ENCODE measurements around the gene GSTT4.

The GSTT4 gene

GRCh38 chr22:24033731-24034130, 28.5 kb upstream of the GSTT4 start:
- in situ Hi-C loops (cut with MboI; ENCODE audit: low sequenced_read_pairs), result no loop called here

GRCh38 chr22:24030186-24030702, 25.0 kb upstream of the GSTT4 start:
- in situ Hi-C loops (cut with MboI; ENCODE audit: low sequenced_read_pairs), result no loop called here
- no peaks in the 10 kb centered on the region for H3K36me3 ChIP-seq (replicated peaks)
- DNase-seq (ENCODE audit: low spot score in 2 of 2), result no peak
- H3K9me3 ChIP-seq, result peaks cover under 1% of the 10 kb centered on the region; the same call in 1 of the 2 replicates
- H3K4me1 ChIP-seq, result peaks cover 4% of the 10 kb centered on the region; the same call in 1 of the 2 replicates
- no peak overlapping the region for H3K4me3 ChIP-seq
- no peaks in the 10 kb centered on the region for H3K27me3 ChIP-seq (ENCODE audit: low read depth)

More at GRCh38 chr22:24033731-24034130, 28.5 kb upstream of the GSTT4 start:
- H3K9me3 ChIP-seq, result no peaks in the 10 kb centered on the region
- no peak overlapping the region for H3K4me3 ChIP-seq
- no peak for DNase-seq (ENCODE audit: low spot score in 2 of 2)
- H3K27me3 ChIP-seq (ENCODE audit: low read depth), result no peaks in the 10 kb centered on the region
- no peaks in the 10 kb centered on the region for H3K4me1 ChIP-seq
- H3K36me3 ChIP-seq (replicated peaks), result peaks cover 7% of the 10 kb centered on the region

GRCh38 chr22:24029304-24029703, 24.1 kb upstream of the GSTT4 start:
- in situ Hi-C loops (cut with MboI; ENCODE audit: low sequenced_read_pairs), result no loop called here
- Histone ChIP-seq H3K4me1 (peaks cover 4% of the 10 kb centered on the region; the same call in 1 of the 2 replicates), H3K36me3 (replicated peaks) (no peaks in the 10 kb centered on the region), H3K4me3 (no peak overlapping the region), H3K27me3 (ENCODE audit: low read depth) (no peaks in the 10 kb centered on the region), H3K9me3 (peaks cover 5% of the 10 kb centered on the region)
- no peak for DNase-seq (ENCODE audit: low spot score in 2 of 2)

GRCh38 chr22:24028533-24028932, 23.3 kb upstream of the GSTT4 start:
- in situ Hi-C loops (cut with MboI; ENCODE audit: low sequenced_read_pairs), result no loop called here
- no peaks in the 10 kb centered on the region for H3K36me3 ChIP-seq (replicated peaks)
- H3K27me3 ChIP-seq (ENCODE audit: low read depth), result no peaks in the 10 kb centered on the region
- DNase-seq (ENCODE audit: low spot score in 2 of 2), result no peak
- H3K9me3 ChIP-seq, result peaks cover 8% of the 10 kb centered on the region
- H3K4me1 ChIP-seq, result peaks cover 4% of the 10 kb centered on the region; the same call in 1 of the 2 replicates
- no peak overlapping the region for H3K4me3 ChIP-seq

- Histone ChIP-seq H3K4me3 (no peak overlapping the region), H3K27me3 (ENCODE audit: low read depth) (no peaks in the 10 kb centered on the region)
- in situ Hi-C loops (cut with MboI; ENCODE audit: low sequenced_read_pairs), result no loop called here
Observed at GRCh38 chr22:24027991-24028390, 22.7 kb upstream of the GSTT4 start.

GRCh38 chr22:24027389-24027975, 22.2 kb upstream of the GSTT4 start:
- Histone ChIP-seq H3K4me1 (peaks cover 6% of the 10 kb centered on the region; the same call in 1 of the 2 replicates), H3K36me3 (replicated peaks) (no peaks in the 10 kb centered on the region; the same call in 1 of the 2 replicates), H3K27me3 (ENCODE audit: low read depth) (no peaks in the 10 kb centered on the region), H3K4me3 (no peak overlapping the region), H3K9me3 (peaks cover 8% of the 10 kb centered on the region)
- peak in 1 of 2 experiments; percentile 5 for DNase-seq (ENCODE audit: low spot score in 2 of 2)
- in situ Hi-C loops (cut with MboI; ENCODE audit: low sequenced_read_pairs), result no loop called here

More at GRCh38 chr22:24027991-24028390, 22.7 kb upstream of the GSTT4 start:
- H3K9me3 ChIP-seq, result peaks cover 8% of the 10 kb centered on the region
- DNase-seq (ENCODE audit: low spot score in 2 of 2), result no peak
- H3K36me3 ChIP-seq (replicated peaks), result no peaks in the 10 kb centered on the region
- H3K4me1 ChIP-seq, result peaks cover 4% of the 10 kb centered on the region; the same call in 1 of the 2 replicates

- no peak for DNase-seq (ENCODE audit: low spot score in 2 of 2)
- in situ Hi-C loops (cut with MboI; ENCODE audit: low sequenced_read_pairs), result no loop called here
- H3K36me3 ChIP-seq (replicated peaks), result no peaks in the 10 kb centered on the region; the same call in 1 of the 2 replicates
- H3K4me3 ChIP-seq, result no peak overlapping the region
- H3K27me3 ChIP-seq (ENCODE audit: low read depth), result no peaks in the 10 kb centered on the region
- peaks cover 8% of the 10 kb centered on the region for H3K9me3 ChIP-seq
- peaks cover 10% of the 10 kb centered on the region; the same call in 1 of the 2 replicates for H3K4me1 ChIP-seq
Observed at GRCh38 chr22:24026733-24027132, 21.5 kb upstream of the GSTT4 start.

GRCh38 chr22:24026056-24026455, 20.8 kb upstream of the GSTT4 start:
- in situ Hi-C loops (cut with MboI; ENCODE audit: low sequenced_read_pairs), result no loop called here
- Histone ChIP-seq H3K27me3 (ENCODE audit: low read depth) (no peaks in the 10 kb centered on the region), H3K36me3 (replicated peaks) (no peaks in the 10 kb centered on the region; the same call in 1 of the 2 replicates), H3K4me3 (no peak overlapping the region), H3K9me3 (peaks cover 8% of the 10 kb centered on the region), H3K4me1 (peaks cover 10% of the 10 kb centered on the region; the same call in 1 of the 2 replicates)
- DNase-seq (ENCODE audit: low spot score in 2 of 2), result no peak

GRCh38 chr22:24025475-24025874, 20.2 kb upstream of the GSTT4 start:
- H3K9me3 ChIP-seq, result peaks cover 8% of the 10 kb centered on the region
- H3K4me3 ChIP-seq, result no peak overlapping the region
- H3K4me1 ChIP-seq, result peaks cover 10% of the 10 kb centered on the region; the same call in 1 of the 2 replicates
- in situ Hi-C loops (cut with MboI; ENCODE audit: low sequenced_read_pairs), result no loop called here
- no peak for DNase-seq (ENCODE audit: low spot score in 2 of 2)
- H3K27me3 ChIP-seq (ENCODE audit: low read depth), result no peaks in the 10 kb centered on the region
- H3K36me3 ChIP-seq (replicated peaks), result no peaks in the 10 kb centered on the region; the same call in 1 of the 2 replicates

GRCh38 chr22:24024354-24024753, 19.1 kb upstream of the GSTT4 start:
- H3K27me3 ChIP-seq (ENCODE audit: low read depth), result no peaks in the 10 kb centered on the region
- no peaks in the 10 kb centered on the region; the same call in 1 of the 2 replicates for H3K36me3 ChIP-seq (replicated peaks)
- in situ Hi-C loops (cut with MboI; ENCODE audit: low sequenced_read_pairs), result no loop called here
- H3K4me1 ChIP-seq, result peaks cover 10% of the 10 kb centered on the region; the same call in 1 of the 2 replicates
- H3K9me3 ChIP-seq, result peaks cover 8% of the 10 kb centered on the region
- DNase-seq (ENCODE audit: low spot score in 2 of 2), result no peak
- H3K4me3 ChIP-seq, result no peak overlapping the region

GRCh38 chr22:24023204-24023789, 18.0 kb upstream of the GSTT4 start:
- in situ Hi-C loops (cut with MboI; ENCODE audit: low sequenced_read_pairs), result no loop called here
- DNase-seq (ENCODE audit: low spot score in 2 of 2), result no peak
- H3K36me3 ChIP-seq (replicated peaks), result no peaks in the 10 kb centered on the region; the same call in 1 of the 2 replicates
- no peaks in the 10 kb centered on the region for H3K27me3 ChIP-seq (ENCODE audit: low read depth)
- H3K9me3 ChIP-seq, result peaks cover 8% of the 10 kb centered on the region
- H3K4me1 ChIP-seq, result peaks cover 10% of the 10 kb centered on the region; the same call in 1 of the 2 replicates
- no peak overlapping the region for H3K4me3 ChIP-seq

GRCh38 chr22:24021304-24021703, 16.1 kb upstream of the GSTT4 start:
- H3K36me3 ChIP-seq (replicated peaks), result peaks cover 5% of the 10 kb centered on the region
- in situ Hi-C loops (cut with MboI; ENCODE audit: low sequenced_read_pairs), result no loop called here
- no peaks in the 10 kb centered on the region for H3K27me3 ChIP-seq (ENCODE audit: low read depth)
- 0 out of 2 replicates have a peak, but pooled peaks cover 5% of the 10 kb centered on the region for H3K4me1 ChIP-seq
- no peak for DNase-seq (ENCODE audit: low spot score in 2 of 2)
- H3K4me3 ChIP-seq, result no peak overlapping the region
- peaks cover 8% of the 10 kb centered on the region for H3K9me3 ChIP-seq

- no peak overlapping the region for H3K4me3 ChIP-seq
- H3K27me3 ChIP-seq (ENCODE audit: low read depth), result no peaks in the 10 kb centered on the region
- H3K4me1 ChIP-seq, result peaks cover 5% of the 10 kb centered on the region; the same call in 1 of the 2 replicates
- in situ Hi-C loops (cut with MboI; ENCODE audit: low sequenced_read_pairs), result no loop called here
- no peak for DNase-seq (ENCODE audit: low spot score in 2 of 2)
- H3K9me3 ChIP-seq, result no peaks in the 10 kb centered on the region
- peaks cover 5% of the 10 kb centered on the region; the same call in 1 of the 2 replicates for H3K36me3 ChIP-seq (replicated peaks)
Observed at GRCh38 chr22:24016156-24016555, 10.9 kb upstream of the GSTT4 start.

- DNase-seq (ENCODE audit: low spot score in 2 of 2), result no peak
- in situ Hi-C loops (cut with MboI; ENCODE audit: low sequenced_read_pairs), result no loop called here
- Histone ChIP-seq H3K4me1 (peaks cover 5% of the 10 kb centered on the region; the same call in 1 of the 2 replicates), H3K36me3 (replicated peaks) (no peaks in the 10 kb centered on the region; the same call in 1 of the 2 replicates), H3K27me3 (ENCODE audit: low read depth) (no peaks in the 10 kb centered on the region), H3K4me3 (peak overlapping the region; percentile 95), H3K9me3 (no peaks in the 10 kb centered on the region)
Observed at GRCh38 chr22:24011735-24012068, 6.4 kb upstream of the GSTT4 start.

Measured in HAP-1 (cell line).